Endothelial cell of umbilical vein (primary cell): ENCODE measurements around the gene HTT.
"Not testable (repeated sequence)": the region's sequence is repeated elsewhere in the genome, so short reads cannot be mapped to it uniquely, and the experiment has no call there.

Source experiments
- EZH2 ChIP-seq: IDR thresholded peaks from 2 replicates; pipeline ENCODE4 v1.6.1; 2012; ENCODE audit warnings: borderline replicate concordance, low read depth, mild to moderate bottlenecking, moderate library complexity, low read length, inconsistent platforms; ENCODE audit not compliant: severe bottlenecking
- FOS ChIP-seq: IDR thresholded peaks from 2 replicates; pipeline ENCODE4 v1.6.1; 2011; ENCODE audit warnings: mild to moderate bottlenecking, low read length, moderate library complexity, borderline replicate concordance; ENCODE audit not compliant: insufficient read depth
- GATA2 ChIP-seq: IDR thresholded peaks from 2 replicates; pipeline ENCODE4 v1.7.0; 2011; ENCODE audit warnings: low read depth, mild to moderate bottlenecking, moderate library complexity, mixed read lengths, low read length; ENCODE audit not compliant: insufficient read length, insufficient read depth
- JUN ChIP-seq: IDR thresholded peaks from 2 replicates; pipeline ENCODE4 v1.6.1; 2011; ENCODE audit warnings: borderline replicate concordance, low read depth; ENCODE audit not compliant: insufficient read length, insufficient read depth
- MAX ChIP-seq: IDR thresholded peaks from 2 replicates; pipeline ENCODE4 v1.6.1; 2011; ENCODE audit not compliant: insufficient read depth, insufficient read length
- MYC ChIP-seq: IDR thresholded peaks from one replicate; pipeline ENCODE4 v1.6.1; 2011; ENCODE audit warnings: mild to moderate bottlenecking, low read depth, low read length
- POLR2A ChIP-seq: IDR thresholded peaks from 2 replicates; pipeline ENCODE4 v1.6.1; 2012; ENCODE audit warnings: low read depth, mild to moderate bottlenecking, control low read depth, low read length
- POLR2AphosphoS5 ChIP-seq: IDR thresholded peaks from 2 replicates; pipeline ENCODE4 v1.6.1; 2012; ENCODE audit warnings: low read depth, mild to moderate bottlenecking, control low read depth, low read length, moderate library complexity; ENCODE audit not compliant: insufficient read depth
- TF ChIP-seq, protein P1 (sequence below), 2 donors: IDR thresholded peaks; 1 replicate in 1 of 2; 2 replicates in 1 of 2; pipeline ENCODE4 v1.5.1; 2011; ENCODE audit warnings: low read length in 2 of 2, mild to moderate bottlenecking in 2 of 2, moderate library complexity in 2 of 2, control low read depth in 1 of 2, inconsistent platforms in 1 of 2, low read depth in 1 of 2; ENCODE audit not compliant: insufficient read depth in 1 of 2; ENCODE audit errors: extremely low read depth in 1 of 2

GRCh38 chr4:3094701-3095100 lies 20.2 kb downstream of the HTT start:
- TF ChIP-seq, protein P1, sequence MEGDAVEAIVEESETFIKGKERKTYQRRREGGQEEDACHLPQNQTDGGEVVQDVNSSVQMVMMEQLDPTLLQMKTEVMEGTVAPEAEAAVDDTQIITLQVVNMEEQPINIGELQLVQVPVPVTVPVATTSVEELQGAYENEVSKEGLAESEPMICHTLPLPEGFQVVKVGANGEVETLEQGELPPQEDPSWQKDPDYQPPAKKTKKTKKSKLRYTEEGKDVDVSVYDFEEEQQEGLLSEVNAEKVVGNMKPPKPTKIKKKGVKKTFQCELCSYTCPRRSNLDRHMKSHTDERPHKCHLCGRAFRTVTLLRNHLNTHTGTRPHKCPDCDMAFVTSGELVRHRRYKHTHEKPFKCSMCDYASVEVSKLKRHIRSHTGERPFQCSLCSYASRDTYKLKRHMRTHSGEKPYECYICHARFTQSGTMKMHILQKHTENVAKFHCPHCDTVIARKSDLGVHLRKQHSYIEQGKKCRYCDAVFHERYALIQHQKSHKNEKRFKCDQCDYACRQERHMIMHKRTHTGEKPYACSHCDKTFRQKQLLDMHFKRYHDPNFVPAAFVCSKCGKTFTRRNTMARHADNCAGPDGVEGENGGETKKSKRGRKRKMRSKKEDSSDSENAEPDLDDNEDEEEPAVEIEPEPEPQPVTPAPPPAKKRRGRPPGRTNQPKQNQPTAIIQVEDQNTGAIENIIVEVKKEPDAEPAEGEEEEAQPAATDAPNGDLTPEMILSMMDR (IDR thresholded peaks at IDR 0.05; ENCODE audit: extremely low read depth in 1 of 2, insufficient read depth in 1 of 2, low read depth in 1 of 2, low read length in 2 of 2): not testable (repeated sequence)
- TF ChIP-seq POLR2AphosphoS5, POLR2A, MAX, EZH2, GATA2, MYC, JUN, FOS: not testable (repeated sequence)
